ENCODE results near the gene CRISPLD2. TPM values are rescaled to one million over a fixed set of nuclear protein-coding genes. Genes with fewer than 3 reads are reported as not detected.

The CRISPLD2 gene
- total and polyA plus RNA-seq, 10 of the 15 experiments (the other 5 are each of a cell fraction or from before 2014, with no cell fraction given): 0.03 to 0.30 (median 0.08) TPM; not detected in 5

GRCh38 chr16:84867696-84868095, 47.9 kb downstream of the CRISPLD2 start:
- Histone ChIP-seq H3K27ac (ENCODE audit: control insufficient read depth, insufficient read depth) (no peak overlapping the region), H3K27me3 (replicated peaks in 1 of 2; ENCODE audit: control insufficient read depth in 2 of 2, insufficient read depth in 2 of 2, low read length in 1 of 2) (peaks cover 0 to 5% of the 10 kb centered on the region in 2 experiments; a peak in 2 of 4 replicates), H2AFZ (ENCODE audit: control insufficient read depth, low read depth, low read length) (no peak overlapping the region), H3K9me3 (replicated peaks; ENCODE audit: control insufficient read depth, insufficient read depth, low read length) (no peaks in the 10 kb centered on the region), H3K36me3 (ENCODE audit: control insufficient read depth in 2 of 2, insufficient read depth in 2 of 2, low read length in 1 of 2) (no peaks in the 10 kb centered on the region), H3K4me3 (no peak overlapping the region), H3K4me1 (ENCODE audit: control insufficient read depth, insufficient read depth, low read length) (no peaks in the 10 kb centered on the region), H3K4me2 (ENCODE audit: control insufficient read depth, insufficient read depth) (no peak overlapping the region), H4K20me1 (ENCODE audit: control insufficient read depth, insufficient read depth) (no peaks in the 10 kb centered on the region), H3K9ac (ENCODE audit: control insufficient read depth, insufficient read depth, low read length) (no peak overlapping the region), H3K79me2 (ENCODE audit: control insufficient read depth, insufficient read depth, low read length) (no peaks in the 10 kb centered on the region)
- FAIRE-seq: no peak
- 44% methylated on average over 9 of the region's 9 CpGs for WGBS (ENCODE audit: insufficient coverage, insufficient replicate concordance, low lambda C conversion rate, missing lambda C conversion rate)
- intact Hi-C loops (cut with micrococcal nuclease; ENCODE audit: unreplicated experiment) (no loop called here), in situ Hi-C loops (cut with MboI) (no loop called here)
- ChIA-PET SMC1A (ENCODE audit: uncharacterized antibody, unreplicated experiment) (no interaction called here), RAD21 (ENCODE audit: unreplicated experiment) (no interaction called here), CTCF (no interaction called here), POLR2A (no interaction called here)
- ATAC-seq: no peak
- no TSS peak for BruUV-seq (replicated peaks)
- DNase-seq (ENCODE audit: low read depth, low spot score): no peak
- TF ChIP-seq KAT2A (conservative IDR thresholded peaks at IDR 0.05; ENCODE audit: control insufficient read depth, low read depth, low read length): no peak
- no peak for TF ChIP-seq PRDM15 (CRISPR knock-in tag; IDR thresholded peaks at IDR 0.05)
- TF ChIP-seq EP300 (IDR thresholded peaks at IDR 0.05; ENCODE audit: borderline replicate concordance in 1 of 2, control insufficient read depth in 1 of 2, low read depth in 2 of 2, low read length in 2 of 2): no peak
- TF ChIP-seq EZH2 (IDR thresholded peaks at IDR 0.05; ENCODE audit: borderline replicate concordance, control insufficient read depth, low read depth, low read length): no peak
- no peak for TF ChIP-seq REST (IDR thresholded peaks at IDR 0.05; ENCODE audit: low read depth, low read length)
- TF ChIP-seq SMAD1 (IDR thresholded peaks at IDR 0.05; ENCODE audit: low read depth, partially characterized antibody): no peak
- TF ChIP-seq WRNIP1 (IDR thresholded peaks at IDR 0.05; ENCODE audit: borderline replicate concordance, low read depth, low read length): no peak
- no peak for TF ChIP-seq PML (IDR thresholded peaks at IDR 0.05; ENCODE audit: low read length)
- TF ChIP-seq CUX1 (IDR thresholded peaks at IDR 0.05; ENCODE audit: insufficient replicate concordance, low read depth, low read length): no peak
- no peak for TF ChIP-seq NBN (IDR thresholded peaks at IDR 0.05)

Measured in GM12878 (cell line).